ENCODE results near the gene TTLL11. TPM values are rescaled to one million over a fixed set of nuclear protein-coding genes. Genes with fewer than 3 reads are reported as not detected.

Gene TTLL11
- polyA plus RNA-seq, 1 donor (not counting 4 experiments of a cell fraction or from before 2014, with no cell fraction given): 8.0 TPM

DNA sequence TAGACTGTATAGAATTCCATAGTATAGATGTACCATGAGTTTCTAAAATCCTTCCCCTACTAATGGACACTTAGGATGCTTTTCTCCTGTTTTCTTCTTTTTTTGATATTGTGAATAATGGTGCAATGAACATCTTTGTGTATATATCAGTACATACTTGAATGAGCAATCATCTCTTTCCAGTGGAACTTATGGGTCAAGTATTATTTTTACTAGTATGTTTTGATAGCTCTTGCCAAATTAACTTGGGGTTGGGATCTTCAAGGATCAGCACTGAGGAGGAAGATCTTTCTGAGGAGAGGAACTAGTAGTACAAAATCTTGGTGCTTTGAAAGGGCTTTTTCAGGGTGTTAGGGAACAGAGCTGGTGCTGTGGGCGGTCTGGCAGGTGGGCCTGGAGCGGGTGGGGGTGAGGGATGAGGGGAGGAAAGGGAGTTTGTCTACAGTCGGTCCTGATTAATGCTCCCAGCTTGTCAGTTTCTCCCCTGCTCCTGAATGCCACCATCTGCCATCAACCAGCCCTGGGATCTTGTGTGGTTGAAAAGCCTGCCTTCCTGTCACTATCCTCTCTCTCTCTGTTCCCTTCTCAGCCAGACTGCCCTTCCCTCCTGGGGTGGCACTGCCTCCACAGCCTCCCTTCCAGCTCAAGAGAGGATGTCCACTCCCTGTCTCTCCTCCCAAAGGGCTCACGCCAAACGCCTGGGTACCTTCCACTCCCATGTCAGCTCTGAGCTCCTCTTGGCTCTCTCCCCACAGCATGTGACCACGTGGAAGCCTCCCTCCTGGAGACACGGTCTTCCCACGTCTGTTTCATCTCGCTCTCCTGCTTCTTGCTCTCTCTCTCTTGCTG is 255.8 kb downstream of the TTLL11 start:
- dilution Hi-C loops (cut with MboI; ENCODE audit: extremely low pct_ligation_motif_present, low sequenced_read_pairs): no loop called here
- Histone ChIP-seq H3K36me3 (ENCODE audit: control insufficient read depth in 2 of 2, extremely low read depth in 1 of 2, insufficient read depth in 2 of 2, low read length in 2 of 2) (peaks cover 2 to 14% of the 10 kb centered on the region in 2 experiments), H3K9ac (ENCODE audit: control insufficient read depth, extremely low read depth, insufficient read depth, low read length) (no peak overlapping the region), H3K9me1 (ENCODE audit: control insufficient read depth, extremely low read depth, insufficient read depth, low read length) (no peaks in the 10 kb centered on the region), H3K4me3 (ENCODE audit: control insufficient read depth in 2 of 3, extremely low read depth in 1 of 3, insufficient read depth in 2 of 3, low read depth in 1 of 3, low read length in 3 of 3) (no peak overlapping the region), H3K9me3 (ENCODE audit: control insufficient read depth, low read depth, low read length) (no peaks in the 10 kb centered on the region), H3K27ac (ENCODE audit: control insufficient read depth, insufficient read depth, low read length) (no peak overlapping the region), H3K27me3 (ENCODE audit: control insufficient read depth, extremely low read depth, insufficient read depth, low read length) (no peaks in the 10 kb centered on the region), H3K4me1 (ENCODE audit: control insufficient read depth, extremely low read depth, insufficient read depth, low read length) (no peaks in the 10 kb centered on the region), H3K4me2 (ENCODE audit: control insufficient read depth, extremely low read depth, insufficient read depth, low read depth, low read length) (no peak overlapping the region), H2AFZ (ENCODE audit: control insufficient read depth, low read length) (no peak overlapping the region), H3K79me2 (ENCODE audit: control insufficient read depth, insufficient read depth, low read length) (no peaks in the 10 kb centered on the region), H4K20me1 (ENCODE audit: control insufficient read depth, extremely low read depth, insufficient read depth, low read length) (peaks cover 5% of the 10 kb centered on the region)
- FAIRE-seq (no peak), DNase-seq (ENCODE audit: low read depth, low spot score) (no peak)
- TF ChIP-seq EZH2 (IDR thresholded peaks at IDR 0.05; ENCODE audit: low read length) (no peak), CTCF (optimal IDR thresholded peaks at IDR 0.05 in 1 of 3, IDR thresholded peaks at IDR 0.05 in 1 of 3, conservative IDR thresholded peaks at IDR 0.05 in 1 of 3; ENCODE audit: extremely low read depth in 1 of 3, insufficient read depth in 2 of 3, low read length in 3 of 3) (no peak)

- Histone ChIP-seq H3K36me3 (ENCODE audit: control insufficient read depth in 2 of 2, extremely low read depth in 1 of 2, insufficient read depth in 2 of 2, low read length in 2 of 2) (peaks cover 2 to 14% of the 10 kb centered on the region in 2 experiments), H3K4me2 (ENCODE audit: control insufficient read depth, extremely low read depth, insufficient read depth, low read depth, low read length) (no peak overlapping the region), H3K9me3 (ENCODE audit: control insufficient read depth, low read depth, low read length) (no peaks in the 10 kb centered on the region), H2AFZ (ENCODE audit: control insufficient read depth, low read length) (no peak overlapping the region), H3K9me1 (ENCODE audit: control insufficient read depth, extremely low read depth, insufficient read depth, low read length) (no peaks in the 10 kb centered on the region), H3K9ac (ENCODE audit: control insufficient read depth, extremely low read depth, insufficient read depth, low read length) (no peak overlapping the region), H3K79me2 (ENCODE audit: control insufficient read depth, insufficient read depth, low read length) (no peaks in the 10 kb centered on the region), H4K20me1 (ENCODE audit: control insufficient read depth, extremely low read depth, insufficient read depth, low read length) (peaks cover 5% of the 10 kb centered on the region), H3K4me3 (ENCODE audit: control insufficient read depth in 2 of 3, extremely low read depth in 1 of 3, insufficient read depth in 2 of 3, low read depth in 1 of 3, low read length in 3 of 3) (no peak overlapping the region), H3K27ac (ENCODE audit: control insufficient read depth, insufficient read depth, low read length) (no peak overlapping the region), H3K4me1 (ENCODE audit: control insufficient read depth, extremely low read depth, insufficient read depth, low read length) (no peaks in the 10 kb centered on the region), H3K27me3 (ENCODE audit: control insufficient read depth, extremely low read depth, insufficient read depth, low read length) (no peaks in the 10 kb centered on the region)
- dilution Hi-C loops (cut with MboI; ENCODE audit: extremely low pct_ligation_motif_present, low sequenced_read_pairs): no loop called here
- DNase-seq (ENCODE audit: low read depth, low spot score) (no peak), FAIRE-seq (no peak)
- TF ChIP-seq CTCF (optimal IDR thresholded peaks at IDR 0.05 in 1 of 3, IDR thresholded peaks at IDR 0.05 in 1 of 3, conservative IDR thresholded peaks at IDR 0.05 in 1 of 3; ENCODE audit: extremely low read depth in 1 of 3, insufficient read depth in 2 of 3, low read length in 3 of 3): no peak
- TF ChIP-seq EZH2 (IDR thresholded peaks at IDR 0.05; ENCODE audit: low read length): no peak
Measured at GRCh38 chr9:121836366-121836885, 256.7 kb downstream of the TTLL11 start.

Data from keratinocyte (primary cell).